Measurements from ENCODE around the gene FRMD3. TPM values are rescaled to one million over a fixed set of nuclear protein-coding genes. Genes with fewer than 3 reads are reported as not detected.

FRMD3 gene
- total RNA-seq: 10 to 100 TPM; 15.9 to 28.6 (median 20.7) TPM

DNA sequence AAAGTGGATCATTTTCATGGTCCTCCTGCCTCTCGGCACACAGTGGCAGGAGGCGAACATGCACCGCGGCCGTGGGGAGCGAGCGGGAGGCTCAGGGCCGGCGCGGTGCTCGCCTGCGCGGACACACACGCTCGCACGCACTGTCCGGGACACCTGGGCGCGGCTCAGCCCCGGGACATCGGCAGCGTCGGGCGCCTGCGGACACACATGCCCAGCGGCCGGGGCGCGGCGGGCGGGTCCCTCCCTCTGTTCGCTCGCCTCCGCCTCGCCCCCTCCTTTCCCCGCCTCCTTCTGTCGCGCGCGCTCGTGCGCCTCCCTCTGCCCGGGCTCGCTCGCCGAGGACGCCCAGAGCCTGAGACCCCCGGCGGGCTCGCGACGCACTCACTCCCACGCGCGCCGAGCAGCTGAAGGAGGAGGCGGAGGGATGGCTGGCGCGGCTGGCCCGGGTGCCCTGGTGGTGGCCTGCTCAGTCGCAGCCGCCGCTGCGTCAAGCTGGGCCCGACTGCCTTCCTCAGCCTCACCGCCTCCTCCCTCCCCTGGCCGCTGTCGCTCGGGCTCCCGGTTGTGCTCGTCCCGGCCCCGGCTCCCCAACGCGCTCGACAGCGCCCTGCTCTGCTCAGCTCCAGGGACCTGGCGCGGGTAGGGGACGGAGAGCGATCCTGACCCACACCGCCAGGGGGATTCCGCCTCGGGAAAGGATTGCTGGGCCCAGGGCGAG is at the start of gene FRMD3:
Gene FRMD3, minus strand, starts transcription at position 230 of the 718 bp plus-strand sequence. Its CDS starts 170 bp downstream, at position 60.
- H3K9me3 ChIP-seq: no peaks in the 10 kb centered on the region
- H3K36me3 ChIP-seq: no peaks in the 10 kb centered on the region
- peak within 1 kb of the TSS; percentile 45 to 79 (median 52) for H3K27ac ChIP-seq
- H3K4me1 ChIP-seq: peaks cover 0 to 16% of the 10 kb centered on the region in 2 donors
- DNase-seq: peak; percentile 91 to 94
- 2 to 7% methylated on average over 3 to 26 of the region's 85 CpGs for WGBS, 2 donors
- peak within 1 kb of the TSS; percentile 17 to 62 (median 58) for H3K4me3 ChIP-seq (replicated peaks in 1 of 3)
- TF ChIP-seq, protein P1, sequence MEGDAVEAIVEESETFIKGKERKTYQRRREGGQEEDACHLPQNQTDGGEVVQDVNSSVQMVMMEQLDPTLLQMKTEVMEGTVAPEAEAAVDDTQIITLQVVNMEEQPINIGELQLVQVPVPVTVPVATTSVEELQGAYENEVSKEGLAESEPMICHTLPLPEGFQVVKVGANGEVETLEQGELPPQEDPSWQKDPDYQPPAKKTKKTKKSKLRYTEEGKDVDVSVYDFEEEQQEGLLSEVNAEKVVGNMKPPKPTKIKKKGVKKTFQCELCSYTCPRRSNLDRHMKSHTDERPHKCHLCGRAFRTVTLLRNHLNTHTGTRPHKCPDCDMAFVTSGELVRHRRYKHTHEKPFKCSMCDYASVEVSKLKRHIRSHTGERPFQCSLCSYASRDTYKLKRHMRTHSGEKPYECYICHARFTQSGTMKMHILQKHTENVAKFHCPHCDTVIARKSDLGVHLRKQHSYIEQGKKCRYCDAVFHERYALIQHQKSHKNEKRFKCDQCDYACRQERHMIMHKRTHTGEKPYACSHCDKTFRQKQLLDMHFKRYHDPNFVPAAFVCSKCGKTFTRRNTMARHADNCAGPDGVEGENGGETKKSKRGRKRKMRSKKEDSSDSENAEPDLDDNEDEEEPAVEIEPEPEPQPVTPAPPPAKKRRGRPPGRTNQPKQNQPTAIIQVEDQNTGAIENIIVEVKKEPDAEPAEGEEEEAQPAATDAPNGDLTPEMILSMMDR (IDR thresholded peaks at IDR 0.05): peak; percentile 75 to 90 (median 86)
- peak in 1 of 2 donors; percentile 79 for TF ChIP-seq POLR2A (IDR thresholded peaks at IDR 0.05)
- H3K27me3 ChIP-seq: no peaks in the 10 kb centered on the region
- intact Hi-C loops (cut with DNase I): loop anchor here (5.0 kb wide), 2 partner anchors 206 to 336 kb away; no protein-coding TSS in a partner anchor

GRCh38 chr9:83584995-83585394 is 46.8 kb upstream of the FRMD3 start:
- no peak overlapping the region for H3K27ac ChIP-seq
- H3K9me3 ChIP-seq: no peaks in the 10 kb centered on the region
- no peaks in the 10 kb centered on the region for H3K4me1 ChIP-seq
- no peaks in the 10 kb centered on the region for H3K27me3 ChIP-seq
- intact Hi-C loops (cut with DNase I): no loop called here
- H3K36me3 ChIP-seq: no peaks in the 10 kb centered on the region
- WGBS, 2 donors: 88 to 95% methylated on average over 4 of the region's 4 CpGs
- no peak for TF ChIP-seq POLR2A (IDR thresholded peaks at IDR 0.05)
- TF ChIP-seq, protein P1 (IDR thresholded peaks at IDR 0.05): no peak
- no peak overlapping the region for H3K4me3 ChIP-seq (replicated peaks in 1 of 3)
- DNase-seq: no peak

DNA sequence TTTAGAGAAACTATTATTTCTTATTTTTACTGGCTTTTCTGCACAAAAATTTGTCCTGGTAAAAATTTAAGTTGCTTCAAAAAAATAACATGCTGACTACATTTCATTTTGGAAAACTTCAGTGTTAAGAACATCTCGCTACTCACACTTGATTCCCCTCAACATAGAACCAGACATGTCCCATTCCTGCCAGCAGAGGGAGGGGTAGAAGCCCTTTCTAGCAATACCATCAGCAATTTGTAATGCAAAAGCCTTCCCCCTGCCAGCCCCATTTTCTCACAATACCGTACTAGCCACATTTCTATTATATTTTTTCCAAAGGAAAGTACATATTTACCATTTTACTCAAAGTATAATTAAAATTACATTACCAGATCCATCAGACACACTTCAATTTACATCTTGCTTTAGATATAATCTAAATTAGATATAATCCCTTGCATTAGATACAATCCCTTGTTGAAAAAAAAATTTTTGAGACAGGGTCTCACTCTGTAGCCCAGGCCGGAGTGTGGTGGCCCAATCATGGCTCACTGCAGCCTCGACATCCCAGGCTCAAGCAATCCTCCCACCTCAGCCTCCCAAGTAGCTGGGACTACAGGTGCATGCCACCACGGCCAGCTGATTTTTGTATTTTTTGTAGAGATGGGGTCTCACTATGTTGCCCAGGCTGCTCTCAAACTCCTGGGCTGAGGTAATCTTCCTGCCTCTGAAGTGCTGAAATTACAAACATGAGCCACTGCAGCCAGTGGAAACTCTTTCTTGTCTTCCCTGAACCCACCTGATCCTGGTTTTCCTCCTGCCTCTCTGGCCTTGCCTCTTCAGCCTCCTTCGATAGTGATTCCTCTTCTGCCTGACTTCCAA is 45.2 kb upstream of the FRMD3 start:
- Histone ChIP-seq H3K27ac (no peak overlapping the region), H3K4me1 (no peaks in the 10 kb centered on the region), H3K9me3 (no peaks in the 10 kb centered on the region), H3K4me3 (replicated peaks in 1 of 3) (no peak overlapping the region), H3K27me3 (no peaks in the 10 kb centered on the region), H3K36me3 (no peaks in the 10 kb centered on the region)
- intact Hi-C loops (cut with DNase I): no loop called here
- DNase-seq: peak; percentile 72 to 81
- WGBS, 2 donors: 70 to 71% methylated on average over 6 of the region's 6 CpGs
- no peak for TF ChIP-seq POLR2A (IDR thresholded peaks at IDR 0.05)
- TF ChIP-seq, protein P1 (IDR thresholded peaks at IDR 0.05): peak; percentile 32 to 92 (median 76)

GRCh38 chr9:83582029-83582428 is 43.8 kb upstream of the FRMD3 start:
- Histone ChIP-seq H3K4me1 (no peaks in the 10 kb centered on the region), H3K27me3 (no peaks in the 10 kb centered on the region), H3K4me3 (replicated peaks in 1 of 3) (no peak overlapping the region), H3K9me3 (no peaks in the 10 kb centered on the region), H3K36me3 (no peaks in the 10 kb centered on the region), H3K27ac (no peak overlapping the region)
- intact Hi-C loops (cut with DNase I): no loop called here
- no peak for DNase-seq
- 74 to 86% methylated on average over 1 of the region's 1 CpG for whole genome bisulfite sequencing, 2 donors
- TF ChIP-seq, protein P1 (IDR thresholded peaks at IDR 0.05): no peak
- no peak for TF ChIP-seq POLR2A (IDR thresholded peaks at IDR 0.05)

Data from thyroid gland (tissue), 4 donors.